Measurements from ENCODE around the gene PPP5C. TPM values are rescaled to one million over a fixed set of nuclear protein-coding genes. Genes with fewer than 3 reads are reported as not detected.

Gene PPP5C
- total RNA-seq, 2 experiments from 2014 or later: 108 to 111 TPM

DNA sequence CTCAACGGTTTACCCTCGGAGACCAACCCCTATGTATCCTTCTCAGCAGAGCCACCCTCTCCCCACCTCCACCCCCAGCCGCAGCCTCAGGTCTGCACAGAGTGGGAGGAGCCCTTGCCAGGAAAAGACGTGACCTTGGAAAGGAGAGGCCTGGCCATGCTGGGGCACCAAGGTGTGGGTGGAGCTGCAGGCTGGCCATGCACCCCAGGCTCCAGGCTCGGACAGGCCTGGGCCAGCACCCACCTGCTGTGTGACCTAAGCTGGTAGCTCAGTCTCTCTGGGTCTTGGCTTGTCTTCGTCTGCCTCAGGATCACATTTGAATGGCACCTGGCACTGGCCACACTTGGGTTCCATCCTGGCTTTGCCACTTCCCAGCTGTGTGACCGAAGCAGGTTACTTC is 37.0 kb downstream of the PPP5C start:
- H3K9me3 Mint-ChIP-seq: no peaks in the 10 kb centered on the region
- ATAC-seq (no peak), DNase-seq (no peak)
- intact Hi-C loops (cut with micrococcal nuclease): no loop called here
- peaks cover 65% of the 10 kb centered on the region for H3K36me3 Mint-ChIP-seq (ENCODE audit: low read depth)
- H3K27me3 Mint-ChIP-seq: no peaks in the 10 kb centered on the region
- H3K4me1 Mint-ChIP-seq (ENCODE audit: low read depth): peaks cover 3% of the 10 kb centered on the region
- ChIA-PET POLR2A (interaction anchor here (0.8 kb wide), 1 partner anchor 37 kb away, joined by 3 read pairs; the partner anchor contains the start of gene PPP5C), CTCF (interaction anchor here (0.8 to 1.0 kb wide), 2 partner anchors 12 to 18 kb away, joined by 3 to 4 read pairs; no protein-coding TSS in a partner anchor)
- TF ChIP-seq, protein P1, sequence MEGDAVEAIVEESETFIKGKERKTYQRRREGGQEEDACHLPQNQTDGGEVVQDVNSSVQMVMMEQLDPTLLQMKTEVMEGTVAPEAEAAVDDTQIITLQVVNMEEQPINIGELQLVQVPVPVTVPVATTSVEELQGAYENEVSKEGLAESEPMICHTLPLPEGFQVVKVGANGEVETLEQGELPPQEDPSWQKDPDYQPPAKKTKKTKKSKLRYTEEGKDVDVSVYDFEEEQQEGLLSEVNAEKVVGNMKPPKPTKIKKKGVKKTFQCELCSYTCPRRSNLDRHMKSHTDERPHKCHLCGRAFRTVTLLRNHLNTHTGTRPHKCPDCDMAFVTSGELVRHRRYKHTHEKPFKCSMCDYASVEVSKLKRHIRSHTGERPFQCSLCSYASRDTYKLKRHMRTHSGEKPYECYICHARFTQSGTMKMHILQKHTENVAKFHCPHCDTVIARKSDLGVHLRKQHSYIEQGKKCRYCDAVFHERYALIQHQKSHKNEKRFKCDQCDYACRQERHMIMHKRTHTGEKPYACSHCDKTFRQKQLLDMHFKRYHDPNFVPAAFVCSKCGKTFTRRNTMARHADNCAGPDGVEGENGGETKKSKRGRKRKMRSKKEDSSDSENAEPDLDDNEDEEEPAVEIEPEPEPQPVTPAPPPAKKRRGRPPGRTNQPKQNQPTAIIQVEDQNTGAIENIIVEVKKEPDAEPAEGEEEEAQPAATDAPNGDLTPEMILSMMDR (IDR thresholded peaks at IDR 0.05): no peak
- H3K4me3 Mint-ChIP-seq: no peak overlapping the region
- H3K27ac Mint-ChIP-seq: no peak overlapping the region

DNA sequence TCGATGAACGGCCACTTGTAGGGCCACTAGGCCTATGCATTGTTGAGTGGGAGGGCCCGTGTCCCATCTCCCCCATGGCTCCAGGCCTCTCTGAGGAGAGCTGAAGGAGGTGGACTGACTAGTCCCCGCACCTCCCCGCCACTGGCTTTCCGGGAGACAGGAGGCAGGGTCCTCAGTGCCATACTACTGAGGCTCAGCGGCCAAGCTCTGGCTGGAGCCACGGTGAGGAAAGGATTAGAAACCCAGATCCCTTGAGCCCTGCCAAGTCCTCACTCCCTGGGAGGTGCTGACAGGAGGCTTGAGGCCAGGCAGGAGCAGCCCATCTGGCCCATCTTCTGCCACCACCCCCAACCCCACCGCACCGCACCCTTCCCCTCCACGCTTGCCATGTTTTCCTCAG is 37.5 kb downstream of the PPP5C start:
- intact Hi-C loops (cut with micrococcal nuclease): no loop called here
- H3K27me3 Mint-ChIP-seq: no peaks in the 10 kb centered on the region
- DNase-seq (no peak), ATAC-seq (no peak)
- TF ChIP-seq, protein P1 (IDR thresholded peaks at IDR 0.05): no peak
- ChIA-PET CTCF (interaction anchor here (0.8 to 3.7 kb wide), 3 partner anchors 11 to 18 kb away, joined by 3 to 23 read pairs (median 4); no protein-coding TSS in a partner anchor), POLR2A (interaction anchor here (0.8 kb wide), 1 partner anchor 37 kb away, joined by 3 read pairs; the partner anchor contains the start of gene PPP5C)
- H3K27ac Mint-ChIP-seq: no peak overlapping the region
- no peaks in the 10 kb centered on the region for H3K9me3 Mint-ChIP-seq
- H3K4me1 Mint-ChIP-seq (ENCODE audit: low read depth): peaks cover 3% of the 10 kb centered on the region
- peaks cover 66% of the 10 kb centered on the region for H3K36me3 Mint-ChIP-seq (ENCODE audit: low read depth)
- H3K4me3 Mint-ChIP-seq: no peak overlapping the region

DNA sequence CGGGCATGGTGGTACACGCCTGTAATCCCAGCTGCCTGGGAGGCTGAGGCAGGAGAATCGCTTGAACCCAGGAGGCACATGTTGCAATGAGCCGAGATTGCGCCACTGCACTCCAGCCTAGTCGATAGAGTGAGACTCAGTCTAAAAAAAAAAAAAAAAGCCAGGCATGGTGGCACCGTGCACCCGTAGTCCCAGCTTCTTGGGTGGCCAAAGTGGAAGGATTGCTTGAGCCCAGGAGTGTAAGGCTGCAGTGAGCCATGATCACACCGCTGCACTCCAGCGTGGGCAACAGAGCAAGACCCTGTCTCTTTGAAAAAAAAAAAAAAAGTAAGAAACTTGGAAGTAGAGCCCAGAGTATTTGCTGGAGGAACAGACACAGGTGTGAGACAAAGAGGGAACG is 38.7 kb downstream of the PPP5C start:
- POLR2A ChIA-PET: no interaction called here
- H3K27me3 Mint-ChIP-seq: no peaks in the 10 kb centered on the region
- intact Hi-C loops (cut with micrococcal nuclease): no loop called here
- no peak overlapping the region for H3K4me3 Mint-ChIP-seq
- CTCF ChIA-PET: interaction anchor here (3.7 kb wide), 1 partner anchor 10 kb away, joined by 23 read pairs; no protein-coding TSS in a partner anchor
- no peaks in the 10 kb centered on the region for H3K4me1 Mint-ChIP-seq (ENCODE audit: low read depth)
- DNase-seq (no peak), ATAC-seq (no peak)
- TF ChIP-seq, protein P1 (IDR thresholded peaks at IDR 0.05): no peak
- H3K9me3 Mint-ChIP-seq: no peaks in the 10 kb centered on the region
- peaks cover 66% of the 10 kb centered on the region for H3K36me3 Mint-ChIP-seq (ENCODE audit: low read depth)
- no peak overlapping the region for H3K27ac Mint-ChIP-seq

DNA sequence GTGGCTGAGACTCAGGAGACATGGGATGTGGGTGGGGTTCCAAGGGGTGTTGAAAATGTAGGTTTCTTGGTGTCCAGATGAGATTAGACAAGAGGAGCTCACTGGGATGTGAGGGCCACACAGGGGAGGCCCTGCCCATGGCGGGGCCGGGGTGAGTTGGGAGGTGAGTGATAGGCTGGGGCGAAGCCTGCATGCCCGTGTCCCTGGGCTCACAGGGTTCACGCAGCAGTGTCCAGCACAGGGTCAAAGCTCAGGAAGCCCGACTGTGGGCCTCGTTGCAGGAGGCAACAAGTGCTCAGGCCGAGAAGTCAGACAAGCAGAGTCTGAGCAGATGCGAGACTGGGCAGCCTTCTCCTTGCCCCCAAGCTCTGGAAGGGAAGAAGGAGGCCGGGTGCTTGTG is 39.3 kb downstream of the PPP5C start:
- H3K27ac Mint-ChIP-seq: no peak overlapping the region
- CTCF ChIA-PET: interaction anchor here (3.7 kb wide), 1 partner anchor 9 kb away, joined by 23 read pairs; no protein-coding TSS in a partner anchor
- POLR2A ChIA-PET: interaction anchor here (0.6 to 1.0 kb wide), 3 partner anchors 20 to 84 kb away, joined by 3 to 4 read pairs (median 3); no protein-coding TSS in a partner anchor

More for the DNA sequence above, 39.3 kb downstream of the PPP5C start:
- H3K4me1 Mint-ChIP-seq (ENCODE audit: low read depth): no peaks in the 10 kb centered on the region
- TF ChIP-seq, protein P1 (IDR thresholded peaks at IDR 0.05): no peak
- H3K36me3 Mint-ChIP-seq (ENCODE audit: low read depth): peaks cover 63% of the 10 kb centered on the region
- no peaks in the 10 kb centered on the region for H3K9me3 Mint-ChIP-seq
- H3K27me3 Mint-ChIP-seq: no peaks in the 10 kb centered on the region
- no peak for DNase-seq
- no peak overlapping the region for H3K4me3 Mint-ChIP-seq
- no peak for ATAC-seq
- intact Hi-C loops (cut with micrococcal nuclease): no loop called here
